Memory B cell (primary cell): ENCODE data around the gene PCNX2.
"Not testable (repeated sequence)": the region's sequence is repeated elsewhere in the genome, so short reads cannot be mapped to it uniquely, and the experiment has no call there.

Experiments
- ATAC-seq: fragments of 150-1000 bp; cut with Tn5 transposase; 2 replicates; pipeline ENCODE4 v1.10.0; 2021; ENCODE audit warnings: low read depth, mild to moderate bottlenecking, moderate library complexity
- DNase-seq, 2 donors: peaks; one replicate each; pipeline ENCODE4 v3.0.0; 2022; ENCODE audit warnings: low spot score in 2 of 2
- H3K27ac Mint-ChIP-seq: one replicate; pipeline ENCODE4 v1.8.0; 2022; ENCODE audit warnings: mild to moderate bottlenecking, moderate library complexity, mixed read lengths
- H3K27me3 Mint-ChIP-seq: one replicate; pipeline ENCODE4 v1.8.0; 2022; ENCODE audit warnings: mixed read lengths
- H3K36me3 Mint-ChIP-seq: one replicate; pipeline ENCODE4 v1.8.0; 2022; ENCODE audit warnings: mild to moderate bottlenecking, mixed read lengths
- H3K4me1 Mint-ChIP-seq: one replicate; pipeline ENCODE4 v1.8.0; 2022; ENCODE audit warnings: mixed read lengths
- H3K4me3 Mint-ChIP-seq: one replicate; pipeline ENCODE4 v1.8.0; 2022; ENCODE audit warnings: mild to moderate bottlenecking, moderate library complexity, mixed read lengths
- H3K9me3 Mint-ChIP-seq: one replicate; pipeline ENCODE4 v1.8.0; 2022; ENCODE audit warnings: mixed read lengths

PCNX2 gene

DNA sequence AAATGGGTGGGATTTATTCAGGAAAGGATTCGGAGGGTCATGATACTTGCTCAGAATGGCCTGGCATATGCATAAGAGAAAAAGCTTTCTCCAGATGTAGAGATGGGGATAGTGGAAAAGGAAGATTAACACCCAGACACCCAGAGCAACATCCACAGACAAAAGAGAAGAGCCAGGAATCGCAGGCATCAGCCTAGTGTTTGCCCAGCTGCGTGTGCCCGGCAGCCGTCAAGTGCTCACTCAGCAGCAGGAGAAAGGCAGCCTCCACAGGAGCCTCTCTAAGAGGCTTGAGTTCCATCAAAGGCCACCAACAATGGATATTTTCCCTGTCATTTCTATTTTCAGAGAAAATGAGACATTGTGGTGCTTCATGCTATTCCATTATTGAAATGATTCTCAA lies 290.4 kb downstream of the PCNX2 start:
- peaks cover 3% of the 10 kb centered on the region for H3K9me3 Mint-ChIP-seq
- no peaks in the 10 kb centered on the region for H3K4me1 Mint-ChIP-seq
- no peaks in the 10 kb centered on the region for H3K27me3 Mint-ChIP-seq
- H3K27ac Mint-ChIP-seq: no peak overlapping the region
- no peak overlapping the region for H3K4me3 Mint-ChIP-seq
- no peak for ATAC-seq
- peaks cover 42% of the 10 kb centered on the region for H3K36me3 Mint-ChIP-seq
- DNase-seq: no peak

DNA sequence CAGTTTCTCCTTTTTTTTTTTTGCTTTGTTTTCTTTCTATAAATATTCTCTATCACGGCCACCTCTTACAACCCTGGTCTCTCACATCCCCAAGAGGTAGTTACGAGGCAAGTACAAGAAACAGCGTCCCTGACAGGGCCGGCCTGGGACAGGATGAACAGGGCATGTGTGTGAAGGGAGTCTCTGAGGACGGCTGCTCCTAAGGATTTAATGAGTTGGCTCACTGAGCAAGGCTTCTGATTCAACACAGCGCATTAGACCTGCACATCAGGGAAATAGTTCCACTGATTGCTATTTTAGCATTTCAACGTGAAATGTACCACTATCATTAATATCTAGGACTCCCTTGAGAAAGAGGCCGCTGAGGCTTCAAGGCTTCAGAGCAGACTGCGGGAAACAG lies 291.1 kb downstream of the PCNX2 start:
- no peaks in the 10 kb centered on the region for H3K27me3 Mint-ChIP-seq
- DNase-seq: no peak

DNA sequence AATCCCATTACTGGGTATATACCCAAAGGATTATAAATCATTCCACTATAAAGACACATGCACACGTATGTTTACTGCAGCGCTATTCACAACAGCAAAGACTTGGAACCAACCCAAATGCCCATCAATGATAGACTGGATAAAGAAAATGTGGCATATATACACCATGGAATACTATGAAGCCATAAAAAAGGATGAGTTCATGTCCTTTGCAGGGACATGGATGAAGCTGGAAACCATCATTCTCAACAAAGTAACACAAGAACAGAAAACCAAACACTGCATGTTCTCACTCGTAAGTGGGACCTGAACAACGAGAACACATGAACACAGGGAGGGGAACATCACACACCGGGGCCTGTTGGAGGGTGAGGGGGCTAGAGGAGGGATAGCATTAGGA lies 291.9 kb downstream of the PCNX2 start:
- H3K27me3 Mint-ChIP-seq: not testable (repeated sequence)

More for the DNA sequence above, 291.1 kb downstream of the PCNX2 start:
- ATAC-seq: no peak
- H3K9me3 Mint-ChIP-seq: peaks cover 3% of the 10 kb centered on the region
- H3K36me3 Mint-ChIP-seq: peaks cover 49% of the 10 kb centered on the region
- no peak overlapping the region for H3K4me3 Mint-ChIP-seq
- no peaks in the 10 kb centered on the region for H3K4me1 Mint-ChIP-seq
- H3K27ac Mint-ChIP-seq: no peak overlapping the region

DNA sequence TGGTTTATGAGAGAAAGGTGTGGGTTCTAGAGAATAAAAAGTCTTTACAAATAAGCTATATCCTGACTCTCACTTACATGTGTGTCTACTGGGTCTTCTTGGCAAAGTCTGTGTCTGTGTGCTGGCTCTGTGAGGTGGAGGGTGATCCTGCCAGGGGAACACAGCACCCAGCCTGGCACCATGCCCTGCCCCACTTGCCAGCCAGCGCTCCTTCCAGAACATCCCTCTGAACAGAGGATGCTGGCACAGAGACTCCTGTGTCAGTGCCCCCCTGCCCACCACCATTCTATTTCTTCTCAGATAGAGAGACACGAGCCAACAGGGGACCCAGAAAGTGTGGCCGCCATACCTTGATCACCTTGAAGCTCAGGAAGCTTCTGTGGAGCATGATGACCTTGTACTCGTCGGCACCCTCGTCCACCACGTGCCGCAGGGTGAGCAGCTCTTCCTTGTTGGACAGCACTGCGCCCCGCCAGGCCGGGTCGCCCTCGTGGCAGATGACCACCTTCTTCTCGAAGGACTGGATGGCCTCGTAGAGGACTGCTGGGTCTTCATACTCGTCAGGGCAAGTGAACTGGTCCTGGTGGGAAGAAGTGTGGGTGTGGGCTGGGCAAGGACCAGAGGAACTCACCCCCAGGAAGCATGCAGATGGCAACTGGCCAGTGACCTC lies 295.4 kb downstream of the PCNX2 start:
- peaks cover 4% of the 10 kb centered on the region for H3K9me3 Mint-ChIP-seq
- peaks cover 67% of the 10 kb centered on the region for H3K36me3 Mint-ChIP-seq
- H3K4me3 Mint-ChIP-seq: no peak overlapping the region
- DNase-seq: no peak
- H3K27ac Mint-ChIP-seq: no peak overlapping the region
- ATAC-seq: no peak
- no peaks in the 10 kb centered on the region for H3K4me1 Mint-ChIP-seq
- H3K27me3 Mint-ChIP-seq: no peaks in the 10 kb centered on the region

More for the DNA sequence above, 291.9 kb downstream of the PCNX2 start:
- not testable (repeated sequence) for H3K4me3 Mint-ChIP-seq, H3K9me3 Mint-ChIP-seq, ATAC-seq, H3K27ac Mint-ChIP-seq, DNase-seq, H3K4me1 Mint-ChIP-seq
- H3K36me3 Mint-ChIP-seq: peaks cover 52% of the 10 kb centered on the region

DNA sequence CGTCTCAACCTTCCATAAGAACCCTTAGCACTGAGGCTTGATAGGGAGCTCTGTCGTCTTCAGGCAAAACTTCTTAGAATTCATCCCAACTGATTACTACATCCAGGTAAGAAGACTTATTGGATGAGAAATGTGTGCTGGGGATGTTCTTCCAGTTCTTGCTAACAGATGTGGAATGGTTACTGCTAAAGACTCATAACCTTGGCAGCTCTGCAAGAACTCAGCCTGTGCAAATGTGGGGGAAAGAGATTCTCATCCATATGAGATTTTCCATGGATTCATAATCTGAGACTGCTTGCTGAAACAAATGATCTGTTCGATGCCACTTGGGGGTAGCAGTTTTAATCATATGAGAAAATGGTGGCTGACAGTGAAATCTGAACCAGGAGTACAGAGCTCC lies 296.9 kb downstream of the PCNX2 start:
- Mint-ChIP-seq H3K36me3 (peaks cover 72% of the 10 kb centered on the region), H3K4me3 (no peak overlapping the region), H3K4me1 (no peaks in the 10 kb centered on the region), H3K9me3 (peaks cover 5% of the 10 kb centered on the region), H3K27me3 (no peaks in the 10 kb centered on the region), H3K27ac (no peak overlapping the region)
- no peak for ATAC-seq
- no peak for DNase-seq

DNA sequence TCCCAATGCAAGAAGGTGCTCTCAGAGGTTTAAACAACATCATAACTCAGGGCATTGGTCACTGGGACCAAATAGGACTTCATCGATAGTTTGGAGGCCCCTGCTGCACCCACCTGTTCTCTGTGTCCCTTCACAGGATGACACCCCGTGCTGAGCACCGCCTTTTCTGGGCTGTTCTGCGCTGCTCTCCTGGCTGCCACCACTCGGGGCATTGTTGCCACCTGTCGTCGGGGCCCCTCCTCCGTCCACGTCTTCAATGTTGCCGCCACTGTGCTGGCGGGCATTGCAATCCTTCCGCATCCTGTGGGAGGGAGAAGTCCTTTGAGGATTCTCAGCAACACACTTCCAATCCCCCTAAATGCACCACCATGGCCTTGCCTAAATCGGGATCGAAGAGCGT lies 297.4 kb downstream of the PCNX2 start:
- no peak for DNase-seq
- ATAC-seq: no peak
- Mint-ChIP-seq H3K9me3 (peaks cover 7% of the 10 kb centered on the region), H3K36me3 (peaks cover 71% of the 10 kb centered on the region), H3K4me1 (no peaks in the 10 kb centered on the region), H3K4me3 (no peak overlapping the region), H3K27ac (no peak overlapping the region), H3K27me3 (no peaks in the 10 kb centered on the region)

GRCh38 chr1:232996143-232996542 lies 299.4 kb downstream of the PCNX2 start:
- no peak for ATAC-seq
- H3K9me3 Mint-ChIP-seq: peaks cover 6% of the 10 kb centered on the region
- H3K27ac Mint-ChIP-seq: no peak overlapping the region
- H3K27me3 Mint-ChIP-seq: no peaks in the 10 kb centered on the region
- H3K36me3 Mint-ChIP-seq: peaks cover 75% of the 10 kb centered on the region
- no peak for DNase-seq
- H3K4me3 Mint-ChIP-seq: no peak overlapping the region
- H3K4me1 Mint-ChIP-seq: no peaks in the 10 kb centered on the region

DNA sequence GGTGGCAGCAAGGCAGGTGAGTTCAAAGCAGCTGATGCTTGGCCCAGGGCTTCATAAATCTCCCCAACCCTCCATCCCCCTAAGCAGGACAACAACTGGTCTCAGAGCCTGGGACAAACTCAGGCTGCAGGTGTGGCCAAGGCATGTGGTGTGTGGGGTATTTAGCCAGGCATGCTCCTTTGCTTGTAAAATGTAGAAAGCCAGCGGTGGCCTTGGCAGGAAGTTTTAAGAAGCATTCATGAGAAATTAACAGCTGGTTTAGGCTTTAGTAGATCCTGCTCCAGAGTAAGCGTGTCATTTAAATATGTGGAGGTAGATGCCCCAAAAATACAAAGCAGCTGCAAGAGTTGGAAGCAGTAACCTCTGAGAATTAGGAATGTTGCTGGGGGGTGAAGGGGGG lies 300.3 kb downstream of the PCNX2 start:
- Mint-ChIP-seq H3K4me3 (no peak overlapping the region), H3K27ac (no peak overlapping the region), H3K9me3 (peaks cover 6% of the 10 kb centered on the region), H3K36me3 (peaks cover 75% of the 10 kb centered on the region), H3K4me1 (no peaks in the 10 kb centered on the region), H3K27me3 (no peaks in the 10 kb centered on the region)
- ATAC-seq (no peak), DNase-seq (no peak)

DNA sequence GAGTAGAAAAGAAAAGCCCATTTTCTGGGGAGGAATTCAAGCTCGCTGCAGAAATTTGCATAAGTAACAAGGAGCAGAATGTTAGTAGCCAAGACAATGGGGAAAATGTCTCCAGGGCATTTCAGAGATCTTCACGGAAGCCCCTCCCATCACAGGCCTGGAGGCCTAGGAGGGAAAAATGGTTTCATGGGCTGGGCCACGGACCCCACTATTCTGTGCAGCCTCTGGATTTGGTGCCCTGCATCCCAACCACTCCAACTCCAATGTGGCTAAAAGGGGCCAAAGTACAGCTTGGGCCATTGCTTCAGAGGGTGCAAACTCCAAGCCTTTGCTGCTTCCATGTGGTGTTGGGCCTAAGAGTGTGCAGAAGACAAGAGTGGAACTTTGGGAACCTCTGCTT lies 302.0 kb downstream of the PCNX2 start:
- H3K4me3 Mint-ChIP-seq: no peak overlapping the region
- peaks cover 6% of the 10 kb centered on the region for H3K9me3 Mint-ChIP-seq
- H3K4me1 Mint-ChIP-seq: no peaks in the 10 kb centered on the region
- H3K27ac Mint-ChIP-seq: no peak overlapping the region
- peaks cover 64% of the 10 kb centered on the region for H3K36me3 Mint-ChIP-seq
- ATAC-seq: no peak
- no peak for DNase-seq
- no peaks in the 10 kb centered on the region for H3K27me3 Mint-ChIP-seq

DNA sequence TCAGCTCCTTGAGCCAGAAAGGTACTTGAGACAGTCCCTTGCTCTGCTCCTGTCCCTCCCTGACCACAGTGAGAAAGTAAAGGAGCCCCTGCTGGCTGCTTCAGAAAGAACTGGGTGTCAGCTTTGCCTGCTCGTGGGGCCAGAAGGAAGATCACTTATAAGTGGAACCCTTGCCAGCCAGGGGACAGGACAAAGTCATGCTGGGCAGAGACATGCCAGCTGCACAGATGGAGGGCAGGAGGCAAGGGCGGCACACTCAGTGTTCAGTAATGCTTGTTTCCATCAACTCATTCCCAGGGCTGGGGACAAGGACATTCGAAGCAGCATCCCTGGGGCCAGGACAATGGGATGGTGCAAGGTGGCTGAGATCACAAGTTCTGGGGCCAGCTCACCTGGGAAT lies 303.3 kb downstream of the PCNX2 start:
- Mint-ChIP-seq H3K4me1 (no peaks in the 10 kb centered on the region), H3K27me3 (no peaks in the 10 kb centered on the region), H3K4me3 (no peak overlapping the region), H3K27ac (no peak overlapping the region), H3K36me3 (peaks cover 52% of the 10 kb centered on the region), H3K9me3 (peaks cover 6% of the 10 kb centered on the region)
- no peak for ATAC-seq
- DNase-seq: no peak

GRCh38 chr1:232991238-232991637 lies 304.3 kb downstream of the PCNX2 start:
- no peak for ATAC-seq
- no peaks in the 10 kb centered on the region for H3K27me3 Mint-ChIP-seq
- H3K4me1 Mint-ChIP-seq: no peaks in the 10 kb centered on the region
- H3K9me3 Mint-ChIP-seq: peaks cover 6% of the 10 kb centered on the region
- no peak overlapping the region for H3K27ac Mint-ChIP-seq
- H3K4me3 Mint-ChIP-seq: no peak overlapping the region
- H3K36me3 Mint-ChIP-seq: peaks cover 42% of the 10 kb centered on the region
- no peak for DNase-seq

DNA sequence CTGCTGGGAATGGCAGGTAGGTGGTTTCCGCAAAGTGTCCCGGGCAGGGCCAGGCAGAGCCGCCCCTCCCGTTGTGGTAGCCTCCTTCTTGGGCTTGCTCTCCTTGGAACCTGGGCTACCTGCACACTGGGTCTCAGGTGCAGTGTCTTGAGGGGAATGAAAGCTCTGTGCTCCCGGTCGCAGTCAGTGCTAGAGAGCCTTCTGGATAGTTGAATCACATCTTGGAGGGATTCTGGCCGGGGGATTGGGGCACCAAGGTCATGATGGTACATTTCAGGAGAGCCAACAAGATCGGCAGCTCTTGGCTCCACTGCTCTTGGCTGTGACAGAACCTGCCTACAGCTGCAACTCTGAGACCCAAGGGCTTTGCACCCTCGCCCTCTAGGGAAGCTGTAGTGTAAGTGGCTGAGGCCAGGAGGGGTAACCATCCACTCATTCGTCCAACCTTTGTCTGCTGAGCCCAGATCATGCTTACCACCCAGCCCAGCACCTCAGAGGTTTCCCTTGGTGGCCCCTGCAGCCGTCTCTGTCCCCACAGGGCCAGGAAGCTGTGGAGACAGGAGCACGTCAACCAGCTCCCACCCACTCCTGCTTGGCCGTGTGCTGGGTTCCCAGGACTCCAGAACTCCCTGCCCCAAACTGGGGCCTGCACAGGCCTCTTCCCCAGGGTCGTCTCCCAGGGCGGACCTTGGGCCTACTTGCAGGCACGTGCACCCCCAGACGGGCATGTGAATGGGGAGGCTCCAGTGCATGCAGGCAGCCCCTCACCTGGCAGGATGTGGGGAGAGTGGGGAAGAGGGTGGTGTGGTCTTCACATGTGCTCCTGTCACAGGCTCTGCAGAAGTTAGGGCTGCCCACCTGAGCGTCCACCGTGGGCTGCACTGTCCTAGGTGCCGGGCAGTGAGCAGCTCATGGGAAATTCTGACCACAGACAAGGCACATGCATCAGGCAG lies 305.1 kb downstream of the PCNX2 start:
- Mint-ChIP-seq H3K27ac (no peak overlapping the region), H3K4me1 (no peaks in the 10 kb centered on the region), H3K27me3 (no peaks in the 10 kb centered on the region), H3K36me3 (peaks cover 39% of the 10 kb centered on the region), H3K9me3 (peaks cover 6% of the 10 kb centered on the region), H3K4me3 (no peak overlapping the region)
- DNase-seq (no peak), ATAC-seq (no peak)

GRCh38 chr1:232988572-232989040 lies 306.9 kb downstream of the PCNX2 start:
- H3K36me3 Mint-ChIP-seq: peaks cover 25% of the 10 kb centered on the region
- no peak overlapping the region for H3K27ac Mint-ChIP-seq
- no peak for ATAC-seq
- no peak overlapping the region for H3K4me3 Mint-ChIP-seq
- no peaks in the 10 kb centered on the region for H3K4me1 Mint-ChIP-seq
- H3K9me3 Mint-ChIP-seq: peaks cover 3% of the 10 kb centered on the region
- no peak for DNase-seq
- no peaks in the 10 kb centered on the region for H3K27me3 Mint-ChIP-seq

GRCh38 chr1:232987774-232988140 lies 307.8 kb downstream of the PCNX2 start:
- no peak overlapping the region for H3K27ac Mint-ChIP-seq
- ATAC-seq (no peak), DNase-seq (no peak)
- H3K36me3 Mint-ChIP-seq: peaks cover 17% of the 10 kb centered on the region
- no peak overlapping the region for H3K4me3 Mint-ChIP-seq
- H3K27me3 Mint-ChIP-seq: no peaks in the 10 kb centered on the region
- no peaks in the 10 kb centered on the region for H3K9me3 Mint-ChIP-seq
- no peaks in the 10 kb centered on the region for H3K4me1 Mint-ChIP-seq
